ENCODE measurements around the gene DNM2. TPM values are rescaled to one million over a fixed set of nuclear protein-coding genes. Genes with fewer than 3 reads are reported as not detected.

DNM2 gene
- total and polyA plus RNA-seq, 10 of the 15 experiments (the other 5 are each of a cell fraction or from before 2014, with no cell fraction given) = 1.2 to 146 (median 68.9) TPM

GRCh38 chr19:10768369-10768768 lies 50.5 kb downstream of the DNM2 start:
- ChIA-PET CTCF (interaction anchor here (0.9 to 3.1 kb wide), 2 partner anchors 22 to 51 kb away, joined by 3 to 13 read pairs; partner anchors contain the start of gene DNM2), POLR2A (no interaction called here), RAD21 (ENCODE audit: unreplicated experiment) (interaction anchor here (1.0 to 1.2 kb wide), 2 partner anchors 9 to 51 kb away, joined by 3 read pairs; partner anchors contain the start of gene DNM2), SMC1A (ENCODE audit: uncharacterized antibody, unreplicated experiment) (no interaction called here)
- H4K20me1 ChIP-seq (ENCODE audit: control insufficient read depth, insufficient read depth) = no peaks in the 10 kb centered on the region
- H3K36me3 ChIP-seq (ENCODE audit: control insufficient read depth in 2 of 2, insufficient read depth in 2 of 2, low read length in 1 of 2) = peaks cover 10 to 18% of the 10 kb centered on the region in 2 experiments; a peak in 3 of 4 replicates
- H3K27me3 ChIP-seq (replicated peaks in 1 of 2; ENCODE audit: control insufficient read depth in 2 of 2, insufficient read depth in 2 of 2, low read length in 1 of 2) = no peaks in the 10 kb centered on the region
- no peaks in the 10 kb centered on the region; the same call in none of the 2 replicates for H3K79me2 ChIP-seq (ENCODE audit: control insufficient read depth, insufficient read depth, low read length)
- 79% methylated on average over 11 of the region's 11 CpGs for WGBS (ENCODE audit: insufficient coverage, insufficient replicate concordance, low lambda C conversion rate, missing lambda C conversion rate)
- H2AFZ ChIP-seq (ENCODE audit: control insufficient read depth, low read depth, low read length) = no peak overlapping the region
- no peaks in the 10 kb centered on the region for H3K4me1 ChIP-seq (ENCODE audit: control insufficient read depth, insufficient read depth, low read length)
- H3K4me3 ChIP-seq = no peak overlapping the region
- H3K9me3 ChIP-seq (replicated peaks; ENCODE audit: control insufficient read depth, insufficient read depth, low read length) = no peaks in the 10 kb centered on the region; the same call in 2 of the 3 replicates
- no peak overlapping the region for H3K4me2 ChIP-seq (ENCODE audit: control insufficient read depth, insufficient read depth)
- H3K9ac ChIP-seq (ENCODE audit: control insufficient read depth, insufficient read depth, low read length) = no peak overlapping the region
- no peak for ATAC-seq
- intact Hi-C loops (cut with micrococcal nuclease; ENCODE audit: unreplicated experiment) = no loop called here
- no peak for FAIRE-seq
- in situ Hi-C loops (cut with MboI) = no loop called here
- no peak for DNase-seq (ENCODE audit: low read depth, low spot score)
- H3K27ac ChIP-seq (ENCODE audit: control insufficient read depth, insufficient read depth) = no peak overlapping the region
- no TSS peak for BruUV-seq (replicated peaks)
- TF ChIP-seq SUZ12 (IDR thresholded peaks at IDR 0.05; ENCODE audit: unreplicated experiment) (no peak), YY1 (IDR thresholded peaks at IDR 0.05; ENCODE audit: low read depth, low read length) (no peak), ZNF622 (IDR thresholded peaks at IDR 0.05) (no peak), USF2 (IDR thresholded peaks at IDR 0.05; ENCODE audit: borderline replicate concordance, low read depth, low read length) (no peak), TAF1 (IDR thresholded peaks at IDR 0.05; ENCODE audit: borderline replicate concordance, low read depth, low read length) (no peak), NFYA (IDR thresholded peaks at IDR 0.05; ENCODE audit: borderline replicate concordance, low read depth, low read length) (no peak), CREM (IDR thresholded peaks at IDR 0.05; ENCODE audit: low read depth) (no peak), RBBP5 (conservative IDR thresholded peaks at IDR 0.05) (no peak), SIN3A (IDR thresholded peaks at IDR 0.05; ENCODE audit: low read depth, low read length) (no peak), MTA2 (IDR thresholded peaks at IDR 0.05; ENCODE audit: low read depth) (no peak), MLLT1 (IDR thresholded peaks at IDR 0.05) (no peak), KLF5 (IDR thresholded peaks at IDR 0.05; ENCODE audit: partially characterized antibody) (no peak), DPF2 (IDR thresholded peaks at IDR 0.05) (no peak)
- TF ChIP-seq, protein P1, sequence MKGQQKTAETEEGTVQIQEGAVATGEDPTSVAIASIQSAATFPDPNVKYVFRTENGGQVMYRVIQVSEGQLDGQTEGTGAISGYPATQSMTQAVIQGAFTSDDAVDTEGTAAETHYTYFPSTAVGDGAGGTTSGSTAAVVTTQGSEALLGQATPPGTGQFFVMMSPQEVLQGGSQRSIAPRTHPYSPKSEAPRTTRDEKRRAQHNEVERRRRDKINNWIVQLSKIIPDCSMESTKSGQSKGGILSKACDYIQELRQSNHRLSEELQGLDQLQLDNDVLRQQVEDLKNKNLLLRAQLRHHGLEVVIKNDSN (IDR thresholded peaks at IDR 0.05; ENCODE audit: borderline replicate concordance, extremely low read length, insufficient read depth, low read depth, low read length) = no peak
